ENCODE results near the gene C11orf86. TPM values are rescaled to one million over a fixed set of nuclear protein-coding genes. Genes with fewer than 3 reads are reported as not detected.

C11orf86 gene
- total and polyA plus RNA-seq, 2 experiments from 2014 or later = 0.21 to 0.74 TPM

GRCh38 chr11:66962801-66963200, 12.3 kb upstream of the C11orf86 start (continued):
- TF ChIP-seq ETS1 (IDR thresholded peaks at IDR 0.05) (no peak), NANOG (IDR thresholded peaks at IDR 0.05; ENCODE audit: borderline replicate concordance) (no peak), EZH2 (IDR thresholded peaks at IDR 0.05; ENCODE audit: low read depth, unreplicated experiment) (no peak), ZNF331 (CRISPR knock-in tag; IDR thresholded peaks at IDR 0.05; ENCODE audit: low read depth) (no peak), ZNF114 (CRISPR knock-in tag; IDR thresholded peaks at IDR 0.05) (no peak), JUNB (IDR thresholded peaks at IDR 0.05; ENCODE audit: unreplicated experiment) (no peak), REST (IDR thresholded peaks at IDR 0.05; ENCODE audit: unreplicated experiment) (no peak), CTCF (conservative IDR thresholded peaks at IDR 0.05; ENCODE audit: low read depth in 2 of 2) (no peak)

- ATAC-seq (no peak), DNase-seq (ENCODE audit: low spot score) (no peak)
- Histone ChIP-seq H4K20me1 (replicated peaks; ENCODE audit: insufficient read depth) (no peaks in the 10 kb centered on the region), H3K79me2 (replicated peaks; ENCODE audit: insufficient read depth) (no peaks in the 10 kb centered on the region), H3K4me3 (no peak overlapping the region), H3K9me2 (ENCODE audit: insufficient read depth) (no peaks in the 10 kb centered on the region), H3K27me3 (ENCODE audit: insufficient read depth) (no peaks in the 10 kb centered on the region), H3K4me2 (no peak overlapping the region), H3K36me3 (ENCODE audit: insufficient read depth) (no peaks in the 10 kb centered on the region), H3F3A (replicated peaks; ENCODE audit: low read depth) (0 out of 2 replicates have a peak, but pooled peaks cover 3% of the 10 kb centered on the region), H2AFZ (no peak overlapping the region), H3K27ac (ENCODE audit: low read depth) (no peak overlapping the region), H3K4me1 (ENCODE audit: insufficient read depth) (no peaks in the 10 kb centered on the region)
- Mint-ChIP-seq H3K4me3 (no peak overlapping the region), H3K4me1 (peaks cover 2% of the 10 kb centered on the region), H3K27me3 (ENCODE audit: insufficient read depth, low read depth, poor library complexity) (peaks cover 11% of the 10 kb centered on the region), H3K9me3 (no peaks in the 10 kb centered on the region; the same call in 2 of the 3 replicates), H3K27ac (no peak overlapping the region), H3K36me3 (ENCODE audit: low read depth) (no peaks in the 10 kb centered on the region)
- no peak for TF ChIP-seq CREB1 (CRISPR knock-in tag; IDR thresholded peaks at IDR 0.05; ENCODE audit: low read depth)
- no peak for TF ChIP-seq ZNF462 (CRISPR knock-in tag; IDR thresholded peaks at IDR 0.05)
- no peak for TF ChIP-seq CTCF (conservative IDR thresholded peaks at IDR 0.05; ENCODE audit: low read depth in 2 of 2)
Observed at GRCh38 chr11:66964495-66964894, 10.6 kb upstream of the C11orf86 start.
